ENCODE results near the gene PAIP2B. TPM values are rescaled to one million over a fixed set of nuclear protein-coding genes. Genes with fewer than 3 reads are reported as not detected.

The PAIP2B gene
- total RNA-seq, 1 donor from 2014 or later = 25.1 TPM

DNA sequence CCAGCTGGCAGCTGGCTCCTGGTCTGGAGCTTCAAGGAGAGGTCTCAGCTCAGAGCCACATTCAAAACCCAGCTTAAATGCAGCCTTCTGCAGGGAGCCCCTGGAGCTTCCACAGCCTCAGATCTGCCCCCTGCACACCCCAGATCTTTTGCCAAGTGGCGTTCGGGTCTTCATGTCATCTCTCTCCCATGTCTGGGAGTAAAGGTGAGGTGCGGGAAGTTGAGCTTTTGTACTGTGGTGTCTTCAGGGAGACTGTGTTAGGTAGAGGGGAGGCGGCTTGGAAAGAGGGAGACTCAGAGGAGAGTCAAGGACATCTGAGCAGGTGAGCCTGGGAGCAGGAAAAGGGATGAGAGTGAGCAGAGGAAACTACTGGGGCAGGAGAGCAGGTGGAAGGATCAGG, 71.1 kb downstream of the PAIP2B start:
- no peak for DNase-seq (ENCODE audit: low spot score, unreplicated experiment)
- Mint-ChIP-seq H3K27me3 (peaks cover 21% of the 10 kb centered on the region), H3K4me1 (ENCODE audit: low read depth) (no peaks in the 10 kb centered on the region), H3K4me3 (ENCODE audit: low read depth) (no peak overlapping the region), H3K36me3 (ENCODE audit: insufficient read depth) (no peaks in the 10 kb centered on the region), H3K27ac (no peak overlapping the region), H3K9me3 (ENCODE audit: low read depth) (no peaks in the 10 kb centered on the region)
- TF ChIP-seq, protein P1, sequence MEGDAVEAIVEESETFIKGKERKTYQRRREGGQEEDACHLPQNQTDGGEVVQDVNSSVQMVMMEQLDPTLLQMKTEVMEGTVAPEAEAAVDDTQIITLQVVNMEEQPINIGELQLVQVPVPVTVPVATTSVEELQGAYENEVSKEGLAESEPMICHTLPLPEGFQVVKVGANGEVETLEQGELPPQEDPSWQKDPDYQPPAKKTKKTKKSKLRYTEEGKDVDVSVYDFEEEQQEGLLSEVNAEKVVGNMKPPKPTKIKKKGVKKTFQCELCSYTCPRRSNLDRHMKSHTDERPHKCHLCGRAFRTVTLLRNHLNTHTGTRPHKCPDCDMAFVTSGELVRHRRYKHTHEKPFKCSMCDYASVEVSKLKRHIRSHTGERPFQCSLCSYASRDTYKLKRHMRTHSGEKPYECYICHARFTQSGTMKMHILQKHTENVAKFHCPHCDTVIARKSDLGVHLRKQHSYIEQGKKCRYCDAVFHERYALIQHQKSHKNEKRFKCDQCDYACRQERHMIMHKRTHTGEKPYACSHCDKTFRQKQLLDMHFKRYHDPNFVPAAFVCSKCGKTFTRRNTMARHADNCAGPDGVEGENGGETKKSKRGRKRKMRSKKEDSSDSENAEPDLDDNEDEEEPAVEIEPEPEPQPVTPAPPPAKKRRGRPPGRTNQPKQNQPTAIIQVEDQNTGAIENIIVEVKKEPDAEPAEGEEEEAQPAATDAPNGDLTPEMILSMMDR (IDR thresholded peaks at IDR 0.05; ENCODE audit: unreplicated experiment) = no peak

DNA sequence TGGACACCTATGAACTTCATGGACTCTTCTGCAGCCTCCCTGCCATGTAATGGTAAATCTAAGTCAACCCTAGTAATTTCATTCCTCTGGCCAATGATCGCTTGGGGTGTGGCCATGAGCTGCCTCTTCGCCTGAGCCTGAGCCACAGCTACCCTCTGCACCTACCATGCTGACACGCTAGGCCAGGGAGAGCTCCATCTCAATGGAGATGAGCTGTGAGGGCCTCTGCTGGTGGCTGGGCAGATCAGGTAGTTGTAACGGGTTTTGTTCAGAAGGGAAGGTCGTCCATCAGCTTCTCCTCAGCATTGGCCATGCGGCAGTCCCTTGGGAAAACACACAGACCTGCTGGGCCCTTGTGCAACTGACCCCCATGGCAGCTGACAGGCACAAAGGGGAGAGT, 72.1 kb downstream of the PAIP2B start:
- Mint-ChIP-seq H3K36me3 (ENCODE audit: insufficient read depth) (peaks cover 4% of the 10 kb centered on the region), H3K4me1 (ENCODE audit: low read depth) (no peaks in the 10 kb centered on the region), H3K27ac (no peak overlapping the region), H3K27me3 (peaks cover 18% of the 10 kb centered on the region), H3K9me3 (ENCODE audit: low read depth) (no peaks in the 10 kb centered on the region), H3K4me3 (ENCODE audit: low read depth) (no peak overlapping the region)
- no peak for DNase-seq (ENCODE audit: low spot score, unreplicated experiment)
- TF ChIP-seq, protein P1 (IDR thresholded peaks at IDR 0.05; ENCODE audit: unreplicated experiment) = peak; percentile 13

DNA sequence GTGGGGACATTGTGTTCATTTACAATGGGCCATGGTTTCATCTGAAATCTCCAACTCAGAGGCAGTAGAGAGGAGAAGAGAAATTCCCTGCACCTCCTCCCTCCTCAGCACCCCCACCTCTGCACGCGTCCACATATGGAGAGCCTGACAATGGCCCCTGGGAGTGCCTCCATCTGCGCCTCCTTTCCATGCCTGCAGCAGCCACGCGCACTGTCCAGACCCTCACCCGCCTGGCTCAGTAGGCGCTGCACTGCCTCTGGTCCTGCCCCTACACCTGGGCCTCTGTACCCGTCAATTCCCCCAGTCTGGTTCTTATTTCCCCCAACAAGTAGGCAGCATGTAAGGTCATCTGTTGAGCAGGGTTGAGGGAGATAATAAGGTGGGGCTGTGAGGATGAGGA, 72.6 kb downstream of the PAIP2B start:
- peaks cover 14% of the 10 kb centered on the region for H3K27me3 Mint-ChIP-seq
- H3K36me3 Mint-ChIP-seq (ENCODE audit: insufficient read depth) = peaks cover 4% of the 10 kb centered on the region
- H3K9me3 Mint-ChIP-seq (ENCODE audit: low read depth) = no peaks in the 10 kb centered on the region
- H3K4me3 Mint-ChIP-seq (ENCODE audit: low read depth) = no peak overlapping the region
- TF ChIP-seq, protein P1 (IDR thresholded peaks at IDR 0.05; ENCODE audit: unreplicated experiment) = no peak
- no peaks in the 10 kb centered on the region for H3K4me1 Mint-ChIP-seq (ENCODE audit: low read depth)
- DNase-seq (ENCODE audit: low spot score, unreplicated experiment) = no peak
- H3K27ac Mint-ChIP-seq = no peak overlapping the region

DNA sequence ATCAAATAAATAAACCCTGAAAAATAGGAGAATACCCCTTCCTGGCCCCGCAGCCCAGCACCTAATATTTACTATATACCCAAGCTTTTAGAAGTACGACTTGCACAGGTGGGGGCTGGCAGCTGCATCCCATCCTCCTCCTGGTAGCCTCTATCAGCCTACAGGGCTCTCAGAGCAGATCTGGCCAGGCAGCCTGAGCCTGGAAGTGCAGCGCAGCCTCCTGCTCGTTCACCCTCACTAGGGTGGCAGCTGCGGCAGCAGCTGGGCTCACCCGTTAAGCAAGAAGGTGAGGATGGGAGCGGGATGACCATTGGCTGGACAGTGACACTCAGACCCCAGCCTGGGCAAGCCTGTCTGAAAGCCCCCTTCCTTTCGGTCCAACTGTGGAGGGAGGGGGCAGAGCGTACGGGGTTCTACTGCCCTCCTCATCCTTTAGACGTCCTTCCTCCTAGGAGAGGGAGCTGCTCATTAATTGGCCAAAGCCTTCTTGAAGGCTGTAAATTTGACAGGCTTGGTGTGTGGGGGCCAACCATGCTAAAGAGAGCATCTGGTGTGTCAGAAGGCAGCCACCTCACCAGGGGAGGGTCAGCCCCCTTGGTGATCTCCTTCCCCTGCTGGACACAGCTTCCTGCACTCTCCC, 73.2 kb downstream of the PAIP2B start:
- no peak for DNase-seq (ENCODE audit: low spot score, unreplicated experiment)
- H3K4me1 Mint-ChIP-seq (ENCODE audit: low read depth) = no peaks in the 10 kb centered on the region
- TF ChIP-seq, protein P1 (IDR thresholded peaks at IDR 0.05; ENCODE audit: unreplicated experiment) = no peak
- peaks cover 14% of the 10 kb centered on the region for H3K27me3 Mint-ChIP-seq
- H3K27ac Mint-ChIP-seq = no peak overlapping the region
- H3K9me3 Mint-ChIP-seq (ENCODE audit: low read depth) = no peaks in the 10 kb centered on the region
- H3K36me3 Mint-ChIP-seq (ENCODE audit: insufficient read depth) = peaks cover 8% of the 10 kb centered on the region
- no peak overlapping the region for H3K4me3 Mint-ChIP-seq (ENCODE audit: low read depth)

DNA sequence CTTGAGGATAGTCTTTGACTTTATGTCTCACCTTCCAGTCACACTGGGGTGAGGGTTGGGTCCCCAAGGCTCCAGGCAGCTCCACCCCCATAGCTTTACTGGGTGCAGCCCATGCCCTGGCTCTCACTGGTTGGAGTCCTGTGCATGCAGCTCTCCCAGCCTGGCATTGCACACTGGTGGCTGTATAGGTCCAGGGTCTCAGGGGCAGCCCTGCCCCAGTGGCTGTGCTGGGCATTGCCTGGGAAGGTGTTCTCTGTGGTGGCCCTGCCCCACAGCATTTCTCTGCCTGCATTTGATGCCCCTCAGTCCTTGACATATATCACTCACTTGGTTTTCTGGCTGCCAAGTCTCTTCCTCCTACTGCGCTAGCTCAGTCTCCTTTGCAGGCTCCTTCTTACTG, 75.3 kb downstream of the PAIP2B start:
- peaks cover 19% of the 10 kb centered on the region for H3K36me3 Mint-ChIP-seq (ENCODE audit: insufficient read depth)
- TF ChIP-seq, protein P1 (IDR thresholded peaks at IDR 0.05; ENCODE audit: unreplicated experiment) = no peak
- no peak overlapping the region for H3K27ac Mint-ChIP-seq
- H3K4me1 Mint-ChIP-seq (ENCODE audit: low read depth) = no peaks in the 10 kb centered on the region
- DNase-seq (ENCODE audit: low spot score, unreplicated experiment) = no peak
- no peak overlapping the region for H3K4me3 Mint-ChIP-seq (ENCODE audit: low read depth)
- peaks cover 11% of the 10 kb centered on the region for H3K27me3 Mint-ChIP-seq
- no peaks in the 10 kb centered on the region for H3K9me3 Mint-ChIP-seq (ENCODE audit: low read depth)

Measured in progenitor cell of endocrine pancreas (in vitro differentiated cells).